Stomach (tissue), 4 donors: ENCODE measurements around the gene IYD.

Source experiments
- CTCF ChIP-seq, 7 experiments: fragments of 450-650 bp in 4 of 7; fragments of 200-600 bp in 3 of 7; sonication (generic) in 3 of 7; IDR thresholded peaks; one replicate each; pipeline ENCODE4 v1.5.1; 2016 to 2019; ENCODE audit warnings: antibody characterized with exemption in 7 of 7, control low read depth in 2 of 7, mild to moderate bottlenecking in 1 of 7
- EP300 ChIP-seq: sonication (generic); formaldehyde crosslinking; IDR thresholded peaks from one replicate; pipeline ENCODE4 v1.6.1; 2017; ENCODE audit warnings: antibody characterized with exemption

DNA sequence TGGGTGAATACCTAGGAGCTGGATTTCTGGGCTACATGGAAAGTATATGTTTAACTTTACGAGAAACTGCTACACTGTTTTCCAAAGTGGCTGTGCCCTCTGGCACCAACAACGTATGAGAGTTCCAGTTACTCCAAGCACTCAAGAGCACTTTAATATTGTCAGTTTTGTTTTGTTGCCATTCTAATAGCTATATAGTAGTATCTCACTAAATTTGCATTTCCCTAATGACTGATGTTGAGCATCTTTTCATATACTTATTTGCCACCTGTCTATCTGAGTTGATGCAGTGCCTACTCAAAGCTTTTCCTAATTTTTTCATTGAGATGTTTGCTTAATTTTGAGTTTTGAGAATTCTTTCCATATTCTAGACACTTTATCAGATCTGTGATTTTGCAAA is 76.7 kb downstream of the IYD start:
- TF ChIP-seq EP300 (no peak), CTCF (IDR thresholded peaks at IDR 0.05) (no peak)
